8988T (cell line): ENCODE results near the gene TTYH3.
"Not testable (repeated sequence)": the region's sequence is repeated elsewhere in the genome, so short reads cannot be mapped to it uniquely, and the experiment has no call there.

ENCODE experiments used
- DNase-seq: peaks from one replicate; pipeline ENCODE4 v3.0.0; 2011

TTYH3 gene

GRCh38 chr7:2668401-2668800, 36.6 kb downstream of the TTYH3 start:
- no peak for DNase-seq

- DNase-seq: no peak
These were observed 38.4 kb downstream of the TTYH3 start for GRCh38 chr7:2670171-2670570.

GRCh38 chr7:2670720-2671391, 39.1 kb downstream of the TTYH3 start:
- peak; percentile 89 for DNase-seq

- not testable (repeated sequence) for DNase-seq
These were observed 41.4 kb downstream of the TTYH3 start for GRCh38 chr7:2673214-2673613.

GRCh38 chr7:2673934-2674333, 42.1 kb downstream of the TTYH3 start:
- no peak for DNase-seq

- DNase-seq: no peak
These were observed 43.5 kb downstream of the TTYH3 start for GRCh38 chr7:2675256-2675764.

- not testable (repeated sequence) for DNase-seq
These were observed 44.8 kb downstream of the TTYH3 start for GRCh38 chr7:2676576-2676975.

- not testable (repeated sequence) for DNase-seq
These were observed 46.7 kb downstream of the TTYH3 start for GRCh38 chr7:2678454-2678853.

- not testable (repeated sequence) for DNase-seq
These were observed 47.6 kb downstream of the TTYH3 start for GRCh38 chr7:2679135-2680127.

GRCh38 chr7:2680256-2680655, 48.5 kb downstream of the TTYH3 start:
- DNase-seq: no peak

GRCh38 chr7:2680792-2681490, 49.2 kb downstream of the TTYH3 start:
- peak; percentile 91 for DNase-seq

- DNase-seq: no peak
These were observed 50.4 kb downstream of the TTYH3 start for GRCh38 chr7:2681929-2682799.

- no peak for DNase-seq
These were observed 52.7 kb downstream of the TTYH3 start for GRCh38 chr7:2684501-2684900.

- no peak for DNase-seq
These were observed 54.3 kb downstream of the TTYH3 start for GRCh38 chr7:2686101-2686500.

- no peak for DNase-seq
These were observed 55.6 kb downstream of the TTYH3 start for GRCh38 chr7:2687338-2687869.

- DNase-seq: no peak
These were observed 56.1 kb downstream of the TTYH3 start, which contains the start of gene AMZ1 for GRCh38 chr7:2687881-2688318. AMZ1 (plus strand) TSS chr7:2688202; CDS start chr7:2700452, 12,250 bp downstream.

- DNase-seq: no peak
These were observed 56.9 kb downstream of the TTYH3 start for GRCh38 chr7:2688409-2689342.

GRCh38 chr7:2689343-2689847, 57.6 kb downstream of the TTYH3 start:
- no peak for DNase-seq

GRCh38 chr7:2689951-2690705, 58.3 kb downstream of the TTYH3 start:
- no peak for DNase-seq
